IMR-90 (cell line): ENCODE measurements around the gene PTH1R. TPM values are rescaled to one million over a fixed set of nuclear protein-coding genes. Genes with fewer than 3 reads are reported as not detected.

ENCODE experiments used
- ATAC-seq: fragments of 200-7000 bp; cut with Tn5 transposase; 2 replicates; pipeline ENCODE4 v1.9.1; 2020; ENCODE audit warnings: low read depth, mild to moderate bottlenecking, moderate library complexity
- BruUV-seq: library from RNA; stranded (reverse); fragments of 400-500 nt; replicated peaks from 2 replicates; lab custom pipeline; 2021; lab: Mats Ljungman, UMichigan
- CTCF ChIA-PET: fragments of 300-600 bp; formaldehyde crosslinking; extraction: SDS; loops from one replicate; lab custom pipeline; 2021; ENCODE audit warnings: antibody characterized with exemption; lab: Yijun Ruan, JAX
- POLR2A ChIA-PET: fragments of 300-600 bp; sonication (Branson Sonifier 250); formaldehyde crosslinking; loops from one replicate; lab custom pipeline; 2022; ENCODE audit warnings: antibody characterized with exemption; ENCODE audit not compliant: unreplicated experiment; lab: Charles Lee
- DNase-seq: peaks from one replicate; pipeline ENCODE4 v3.0.0; 2013
- H2AFZ ChIP-seq: replicated peaks from 2 replicates; pipeline ENCODE3; 2013; ENCODE audit warnings: low read length, mild to moderate bottlenecking; ENCODE audit not compliant: poor library complexity
- H2AK5ac ChIP-seq: 2 replicates; pipeline ENCODE4 v1.6.1; 2013; ENCODE audit warnings: low read depth, low read length, inconsistent platforms
- H2AK9ac ChIP-seq: replicated peaks from 2 replicates; pipeline ENCODE3; 2013; ENCODE audit warnings: mild to moderate bottlenecking, low read depth, low read length, moderate library complexity; ENCODE audit not compliant: poor library complexity
- H2BK120ac ChIP-seq: 2 replicates; pipeline ENCODE4 v1.6.1; 2013; ENCODE audit warnings: low read depth, low read length, inconsistent platforms
- H2BK15ac ChIP-seq: 3 replicates; pipeline ENCODE4 v1.6.1; 2013; ENCODE audit warnings: low read depth, low read length, inconsistent platforms
- H2BK20ac ChIP-seq: 2 replicates; pipeline ENCODE4 v1.6.1; 2013; ENCODE audit warnings: low read depth, mild to moderate bottlenecking, inconsistent platforms, low read length, moderate library complexity
- H2BK5ac ChIP-seq: 2 replicates; pipeline ENCODE4 v1.6.1; 2013; ENCODE audit warnings: mild to moderate bottlenecking, low read depth, low read length, inconsistent platforms; ENCODE audit not compliant: poor library complexity, severe bottlenecking
- H3K14ac ChIP-seq: replicated peaks from 2 replicates; pipeline ENCODE4 v1.6.1; 2013; ENCODE audit warnings: low read depth, low read length, inconsistent platforms
- H3K18ac ChIP-seq: 2 replicates; pipeline ENCODE4 v1.6.1; 2013; ENCODE audit warnings: low read depth, low read length, control low read depth
- H3K23ac ChIP-seq: 2 replicates; pipeline ENCODE4 v1.6.1; 2013; ENCODE audit warnings: low read depth, low read length, inconsistent platforms
- H3K27ac ChIP-seq: 2 replicates; pipeline ENCODE4 v1.5.1; 2013; ENCODE audit warnings: mild to moderate bottlenecking, control low read depth, low read length; ENCODE audit not compliant: insufficient read depth
- H3K27me3 ChIP-seq: 2 replicates; pipeline ENCODE4 v1.6.1; 2013; ENCODE audit warnings: low read length; ENCODE audit not compliant: control insufficient read depth, insufficient read depth
- H3K36me3 ChIP-seq: 2 replicates; pipeline ENCODE4 v1.6.1; 2013; ENCODE audit warnings: low read length, mixed read lengths; ENCODE audit not compliant: control insufficient read depth, insufficient read depth
- H3K4ac ChIP-seq: 2 replicates; pipeline ENCODE4 v1.6.1; 2013; ENCODE audit warnings: low read depth, low read length, inconsistent platforms
- H3K4me1 ChIP-seq: 2 replicates; pipeline ENCODE4 v1.6.1; 2013; ENCODE audit warnings: low read length, mixed read lengths; ENCODE audit not compliant: control insufficient read depth, insufficient read depth
- H3K4me2 ChIP-seq: 2 replicates; pipeline ENCODE4 v1.6.1; 2013; ENCODE audit warnings: low read depth, mild to moderate bottlenecking, control low read depth, low read length, moderate library complexity
- H3K4me3 ChIP-seq: 2 replicates; pipeline ENCODE4 v1.5.1; 2013; ENCODE audit warnings: low read depth, mild to moderate bottlenecking, control low read depth, low read length, moderate library complexity; ENCODE audit not compliant: insufficient read depth
- H3K56ac ChIP-seq: 2 replicates; pipeline ENCODE4 v1.6.1; 2013; ENCODE audit warnings: low read length, inconsistent platforms; ENCODE audit not compliant: insufficient read depth; ENCODE audit errors: extremely low read depth
- H3K79me1 ChIP-seq, 2 experiments: 2 replicates each; pipeline ENCODE4 v1.6.1; 2013; ENCODE audit warnings: low read length in 2 of 2, inconsistent platforms in 1 of 2, low read depth in 1 of 2
- H3K9ac ChIP-seq: 2 replicates; pipeline ENCODE4 v1.6.1; 2013; ENCODE audit warnings: low read depth, low read length, control low read depth
- H3K9me1 ChIP-seq: 2 replicates; pipeline ENCODE4 v1.6.1; 2013; ENCODE audit warnings: low read length, inconsistent platforms; ENCODE audit not compliant: insufficient read depth
- H3K9me3 ChIP-seq: 2 replicates; pipeline ENCODE4 v1.6.1; 2013; ENCODE audit warnings: low read length; ENCODE audit not compliant: control insufficient read depth, insufficient read depth
- H4K20me1 ChIP-seq: 2 replicates; pipeline ENCODE4 v1.6.1; 2013; ENCODE audit warnings: low read length, inconsistent platforms; ENCODE audit not compliant: insufficient read depth
- H4K5ac ChIP-seq: 2 replicates; pipeline ENCODE4 v1.6.1; 2013; ENCODE audit warnings: mild to moderate bottlenecking, low read depth, low read length, control low read depth
- H4K8ac ChIP-seq, 2 experiments: 2 replicates each; pipeline ENCODE4 v1.6.1; 2013; ENCODE audit warnings: low read depth in 2 of 2, low read length in 2 of 2, control low read depth in 1 of 2, inconsistent platforms in 1 of 2
- H4K91ac ChIP-seq: 2 replicates; pipeline ENCODE4 v1.6.1; 2013; ENCODE audit warnings: low read depth, low read length, inconsistent platforms; ENCODE audit not compliant: insufficient read depth
- BHLHE40 ChIP-seq: fragments of 150-350 bp; IDR thresholded peaks from 2 replicates; pipeline ENCODE4 v1.6.1; 2016; ENCODE audit warnings: mild to moderate bottlenecking, low read depth, low read length
- CHD1 ChIP-seq: IDR thresholded peaks from 2 replicates; pipeline ENCODE4 v1.6.1; 2012; ENCODE audit warnings: low read depth, low read length, improper control_type of control experiment
- CTCF ChIP-seq: conservative IDR thresholded peaks from 2 replicates; pipeline ENCODE4 v1.5.1; 2012; ENCODE audit warnings: mild to moderate bottlenecking, low read depth, low read length, improper control_type of control experiment
- ELK1 ChIP-seq: fragments of 150-350 bp; IDR thresholded peaks from 2 replicates; pipeline ENCODE4 v1.6.1; 2016; ENCODE audit warnings: low read depth, mild to moderate bottlenecking, low read length, moderate library complexity, borderline replicate concordance
- FOS ChIP-seq: fragments of 150-350 bp; IDR thresholded peaks from 2 replicates; pipeline ENCODE4 v1.6.1; 2016; ENCODE audit warnings: low read depth, low read length
- MAZ ChIP-seq: IDR thresholded peaks from 2 replicates; pipeline ENCODE4 v1.6.1; 2012; ENCODE audit warnings: low read depth, mild to moderate bottlenecking, low read length, improper control_type of control experiment, moderate library complexity, borderline replicate concordance
- MXI1 ChIP-seq: IDR thresholded peaks from 2 replicates; pipeline ENCODE4 v1.6.1; 2012; ENCODE audit warnings: low read depth, mild to moderate bottlenecking, low read length, moderate library complexity, borderline replicate concordance
- NFE2L2 ChIP-seq: fragments of 150-350 bp; IDR thresholded peaks from 2 replicates; pipeline ENCODE4 v1.6.1; 2016; ENCODE audit warnings: low read depth, mild to moderate bottlenecking, low read length
- RAD21 ChIP-seq: IDR thresholded peaks from 2 replicates; pipeline ENCODE4 v1.6.1; 2012; ENCODE audit warnings: low read length, improper control_type of control experiment
- RCOR1 ChIP-seq: IDR thresholded peaks from 2 replicates; pipeline ENCODE4 v1.6.1; 2012; ENCODE audit warnings: mild to moderate bottlenecking, low read length, improper control_type of control experiment; ENCODE audit not compliant: insufficient replicate concordance
- RFX5 ChIP-seq: IDR thresholded peaks from 2 replicates; pipeline ENCODE4 v1.8.0; 2012; ENCODE audit warnings: low read depth, mild to moderate bottlenecking, low read length, moderate library complexity
- SMC3 ChIP-seq: fragments of 150-350 bp; IDR thresholded peaks from 2 replicates; pipeline ENCODE4 v1.6.1; 2016; ENCODE audit warnings: low read depth, mild to moderate bottlenecking, antibody characterized with exemption, low read length, moderate library complexity
- USF2 ChIP-seq: fragments of 150-350 bp; IDR thresholded peaks from 2 replicates; pipeline ENCODE4 v1.6.1; 2017; ENCODE audit warnings: mild to moderate bottlenecking, antibody characterized with exemption, low read length, low read depth
- WGBS, 2 experiments: methylation state at CpG; one replicate each; pipeline versions ENCODE4 v1.1.5 to v1.1.7; 2013; ENCODE audit warnings: missing lambda C conversion rate in 2 of 2; ENCODE audit not compliant: insufficient read length in 1 of 2; ENCODE audit errors: extremely low coverage in 2 of 2; 5-methylcytosine and 5-hydroxymethylcytosine counted together
- dilution Hi-C: fragments of 300-500 bp; cut with HindIII; formaldehyde crosslinking; loops from one replicate; pipeline ENCODE4 v1.14.3; 2018; ENCODE audit warnings: low sequenced_read_pairs; ENCODE audit not compliant: unreplicated experiment
- in situ Hi-C: fragments of 300-500 bp; cut with MboI; formaldehyde crosslinking; loops from 3 replicates; pipeline ENCODE4 v1.14.3; 2019; ENCODE audit warnings: low sequenced_read_pairs, inconsistent platforms, mixed read lengths
- intact Hi-C: fragments of 100-400 bp; cut with micrococcal nuclease; formaldehyde crosslinking; loops from 2 replicates; pipeline ENCODE4 v1.10.0; 2022
- polyA plus RNA-seq, 3 experiments: library from polyadenylated mRNA; depleted of rRNA; stranded (reverse); fragments of >200 nt; gene quantifications; 2 replicates each; pipeline ENCODE4 v1.2.3, GENCODE V29; 2012; ENCODE audit warnings: low replicate concordance in 1 of 3
- total RNA-seq: library from RNA; depleted of rRNA; stranded (reverse); fragments of >200 nt; gene quantifications from 2 replicates; pipeline ENCODE4 v1.2.3, GENCODE V29; 2012

Gene PTH1R
- total and polyA plus RNA-seq, 2 of the 4 experiments (the other 2 are of a cell fraction): 0.15 to 0.18 TPM

- H3K18ac ChIP-seq: no peak overlapping the region
- no peaks in the 10 kb centered on the region for H3K27me3 ChIP-seq
- WGBS, 2 experiments: 96% methylated on average over 3 of the region's 4 CpGs; no CpG with 5 or more reads in 1 of the 2 experiments
- no peak overlapping the region for H3K27ac ChIP-seq
- no peak overlapping the region for H3K9ac ChIP-seq
- H3K9me3 ChIP-seq: peaks cover 13% of the 10 kb centered on the region
- intact Hi-C loops (no loop called here), in situ Hi-C loops (loop anchor here (10.0 kb wide), 1 partner anchor 406 kb away; no protein-coding TSS in a partner anchor), dilution Hi-C loops (no loop called here)
- peaks cover 7% of the 10 kb centered on the region; the same call in 1 of the 2 replicates for H4K20me1 ChIP-seq
- peaks cover 5% of the 10 kb centered on the region; the same call in 1 of the 2 replicates for H3K4me1 ChIP-seq
- H2BK120ac ChIP-seq: no peak overlapping the region
- no peak overlapping the region for H2AFZ ChIP-seq
- BruUV-seq: no TSS peak
- no peak overlapping the region for H3K14ac ChIP-seq
- DNase-seq (no peak), ATAC-seq (no peak)
- H3K36me3 ChIP-seq: peaks cover 54% of the 10 kb centered on the region
- H3K9me1 ChIP-seq: peaks cover 10% of the 10 kb centered on the region
- H2BK20ac ChIP-seq: no peak overlapping the region
- no peak overlapping the region for H3K4ac ChIP-seq
- TF ChIP-seq MXI1: no peak
- no peak for TF ChIP-seq CHD1
- no peak for TF ChIP-seq BHLHE40
- no peak for TF ChIP-seq MAZ
- no peak for TF ChIP-seq FOS
- TF ChIP-seq RFX5: no peak
- TF ChIP-seq NFE2L2: no peak
- no peak for TF ChIP-seq SMC3
- TF ChIP-seq ELK1: no peak
- TF ChIP-seq CTCF: no peak
- TF ChIP-seq RAD21: no peak
- TF ChIP-seq RCOR1: no peak
- no peak for TF ChIP-seq USF2
- no peak overlapping the region for H2AK5ac ChIP-seq
- POLR2A ChIA-PET: no interaction called here
- no peak overlapping the region for H3K4me2 ChIP-seq
- H2BK5ac ChIP-seq: no peak overlapping the region
- H3K56ac ChIP-seq: no peak overlapping the region
- no peak overlapping the region for H3K23ac ChIP-seq
- H3K4me3 ChIP-seq: no peak overlapping the region
- H4K91ac ChIP-seq: no peak overlapping the region
- no peak overlapping the region for H2AK9ac ChIP-seq
- H4K8ac ChIP-seq: no peak overlapping the region
- H4K5ac ChIP-seq: no peak overlapping the region
- no peak overlapping the region for H2BK15ac ChIP-seq
- CTCF ChIA-PET: interaction anchor here (1.2 kb wide), 1 partner anchor 17 kb away, joined by 3 read pairs; no protein-coding TSS in a partner anchor
- peaks cover 0 to 20% of the 10 kb centered on the region in 2 experiments; a peak in 2 of 4 replicates for H3K79me1 ChIP-seq
Measured at GRCh38 chr3:46918634-46919033, 41.1 kb downstream of the PTH1R start.
